ENCODE measurements around the gene LIME1.

GRCh38 chr20:63767456-63767855 is 31.0 kb downstream of the LIME1 start:
- TF ChIP-seq CTCF (IDR thresholded peaks at IDR 0.05), result no peak
- no peak for TF ChIP-seq POLR2A (IDR thresholded peaks at IDR 0.05)
